IMR-90 (cell line): ENCODE data around the gene GDI2. TPM values are rescaled to one million over a fixed set of nuclear protein-coding genes. Genes with fewer than 3 reads are reported as not detected.

Source experiments
- ATAC-seq: fragments of 200-7000 bp; cut with Tn5 transposase; 2 replicates; pipeline ENCODE4 v1.9.1; 2020; ENCODE audit warnings: low read depth, mild to moderate bottlenecking, moderate library complexity
- BruUV-seq: library from RNA; stranded (reverse); fragments of 400-500 nt; replicated peaks from 2 replicates; lab custom pipeline; 2021; lab: Mats Ljungman, UMichigan
- CTCF ChIA-PET: fragments of 300-600 bp; formaldehyde crosslinking; extraction: SDS; loops from one replicate; lab custom pipeline; 2021; ENCODE audit warnings: antibody characterized with exemption; lab: Yijun Ruan, JAX
- POLR2A ChIA-PET: fragments of 300-600 bp; sonication (Branson Sonifier 250); formaldehyde crosslinking; loops from one replicate; lab custom pipeline; 2022; ENCODE audit warnings: antibody characterized with exemption; ENCODE audit not compliant: unreplicated experiment; lab: Charles Lee
- DNase-seq: peaks from one replicate; pipeline ENCODE4 v3.0.0; 2013
- H2AFZ ChIP-seq: replicated peaks from 2 replicates; pipeline ENCODE3; 2013; ENCODE audit warnings: low read length, mild to moderate bottlenecking; ENCODE audit not compliant: poor library complexity
- H2AK5ac ChIP-seq: 2 replicates; pipeline ENCODE4 v1.6.1; 2013; ENCODE audit warnings: low read depth, low read length, inconsistent platforms
- H2AK9ac ChIP-seq: replicated peaks from 2 replicates; pipeline ENCODE3; 2013; ENCODE audit warnings: mild to moderate bottlenecking, low read depth, low read length, moderate library complexity; ENCODE audit not compliant: poor library complexity
- H2BK120ac ChIP-seq: 2 replicates; pipeline ENCODE4 v1.6.1; 2013; ENCODE audit warnings: low read depth, low read length, inconsistent platforms
- H2BK15ac ChIP-seq: 3 replicates; pipeline ENCODE4 v1.6.1; 2013; ENCODE audit warnings: low read depth, low read length, inconsistent platforms
- H2BK20ac ChIP-seq: 2 replicates; pipeline ENCODE4 v1.6.1; 2013; ENCODE audit warnings: low read depth, mild to moderate bottlenecking, inconsistent platforms, low read length, moderate library complexity
- H2BK5ac ChIP-seq: 2 replicates; pipeline ENCODE4 v1.6.1; 2013; ENCODE audit warnings: mild to moderate bottlenecking, low read depth, low read length, inconsistent platforms; ENCODE audit not compliant: poor library complexity, severe bottlenecking
- H3K14ac ChIP-seq: replicated peaks from 2 replicates; pipeline ENCODE4 v1.6.1; 2013; ENCODE audit warnings: low read depth, low read length, inconsistent platforms
- H3K18ac ChIP-seq: 2 replicates; pipeline ENCODE4 v1.6.1; 2013; ENCODE audit warnings: low read depth, low read length, control low read depth
- H3K23ac ChIP-seq: 2 replicates; pipeline ENCODE4 v1.6.1; 2013; ENCODE audit warnings: low read depth, low read length, inconsistent platforms
- H3K27ac ChIP-seq: 2 replicates; pipeline ENCODE4 v1.5.1; 2013; ENCODE audit warnings: mild to moderate bottlenecking, control low read depth, low read length; ENCODE audit not compliant: insufficient read depth
- H3K27me3 ChIP-seq: 2 replicates; pipeline ENCODE4 v1.6.1; 2013; ENCODE audit warnings: low read length; ENCODE audit not compliant: control insufficient read depth, insufficient read depth
- H3K36me3 ChIP-seq: 2 replicates; pipeline ENCODE4 v1.6.1; 2013; ENCODE audit warnings: low read length, mixed read lengths; ENCODE audit not compliant: control insufficient read depth, insufficient read depth
- H3K4ac ChIP-seq: 2 replicates; pipeline ENCODE4 v1.6.1; 2013; ENCODE audit warnings: low read depth, low read length, inconsistent platforms
- H3K4me1 ChIP-seq: 2 replicates; pipeline ENCODE4 v1.6.1; 2013; ENCODE audit warnings: low read length, mixed read lengths; ENCODE audit not compliant: control insufficient read depth, insufficient read depth
- H3K4me2 ChIP-seq: 2 replicates; pipeline ENCODE4 v1.6.1; 2013; ENCODE audit warnings: low read depth, mild to moderate bottlenecking, control low read depth, low read length, moderate library complexity
- H3K4me3 ChIP-seq: 2 replicates; pipeline ENCODE4 v1.5.1; 2013; ENCODE audit warnings: low read depth, mild to moderate bottlenecking, control low read depth, low read length, moderate library complexity; ENCODE audit not compliant: insufficient read depth
- H3K56ac ChIP-seq: 2 replicates; pipeline ENCODE4 v1.6.1; 2013; ENCODE audit warnings: low read length, inconsistent platforms; ENCODE audit not compliant: insufficient read depth; ENCODE audit errors: extremely low read depth
- H3K79me1 ChIP-seq, 2 experiments: 2 replicates each; pipeline ENCODE4 v1.6.1; 2013; ENCODE audit warnings: low read length in 2 of 2, inconsistent platforms in 1 of 2, low read depth in 1 of 2
- H3K9ac ChIP-seq: 2 replicates; pipeline ENCODE4 v1.6.1; 2013; ENCODE audit warnings: low read depth, low read length, control low read depth
- H3K9me1 ChIP-seq: 2 replicates; pipeline ENCODE4 v1.6.1; 2013; ENCODE audit warnings: low read length, inconsistent platforms; ENCODE audit not compliant: insufficient read depth
- H3K9me3 ChIP-seq: 2 replicates; pipeline ENCODE4 v1.6.1; 2013; ENCODE audit warnings: low read length; ENCODE audit not compliant: control insufficient read depth, insufficient read depth
- H4K20me1 ChIP-seq: 2 replicates; pipeline ENCODE4 v1.6.1; 2013; ENCODE audit warnings: low read length, inconsistent platforms; ENCODE audit not compliant: insufficient read depth
- H4K5ac ChIP-seq: 2 replicates; pipeline ENCODE4 v1.6.1; 2013; ENCODE audit warnings: mild to moderate bottlenecking, low read depth, low read length, control low read depth
- H4K8ac ChIP-seq, 2 experiments: 2 replicates each; pipeline ENCODE4 v1.6.1; 2013; ENCODE audit warnings: low read depth in 2 of 2, low read length in 2 of 2, control low read depth in 1 of 2, inconsistent platforms in 1 of 2
- H4K91ac ChIP-seq: 2 replicates; pipeline ENCODE4 v1.6.1; 2013; ENCODE audit warnings: low read depth, low read length, inconsistent platforms; ENCODE audit not compliant: insufficient read depth
- BHLHE40 ChIP-seq: fragments of 150-350 bp; IDR thresholded peaks from 2 replicates; pipeline ENCODE4 v1.6.1; 2016; ENCODE audit warnings: mild to moderate bottlenecking, low read depth, low read length
- CEBPB ChIP-seq: IDR thresholded peaks from 2 replicates; pipeline ENCODE4 v1.6.1; 2012; ENCODE audit warnings: low read depth, low read length, improper control_type of control experiment
- CHD1 ChIP-seq: IDR thresholded peaks from 2 replicates; pipeline ENCODE4 v1.6.1; 2012; ENCODE audit warnings: low read depth, low read length, improper control_type of control experiment
- ELK1 ChIP-seq: fragments of 150-350 bp; IDR thresholded peaks from 2 replicates; pipeline ENCODE4 v1.6.1; 2016; ENCODE audit warnings: low read depth, mild to moderate bottlenecking, low read length, moderate library complexity, borderline replicate concordance
- MAFK ChIP-seq: IDR thresholded peaks from 2 replicates; pipeline ENCODE4 v1.6.1; 2012; ENCODE audit warnings: low read depth, low read length, improper control_type of control experiment
- MXI1 ChIP-seq: IDR thresholded peaks from 2 replicates; pipeline ENCODE4 v1.6.1; 2012; ENCODE audit warnings: low read depth, mild to moderate bottlenecking, low read length, moderate library complexity, borderline replicate concordance
- NFE2L2 ChIP-seq: fragments of 150-350 bp; IDR thresholded peaks from 2 replicates; pipeline ENCODE4 v1.6.1; 2016; ENCODE audit warnings: low read depth, mild to moderate bottlenecking, low read length
- POLR2A ChIP-seq: IDR thresholded peaks from 2 replicates; pipeline ENCODE4 v1.6.1; 2012; ENCODE audit warnings: mild to moderate bottlenecking, low read depth, low read length
- RCOR1 ChIP-seq: IDR thresholded peaks from 2 replicates; pipeline ENCODE4 v1.6.1; 2012; ENCODE audit warnings: mild to moderate bottlenecking, low read length, improper control_type of control experiment; ENCODE audit not compliant: insufficient replicate concordance
- RFX5 ChIP-seq: IDR thresholded peaks from 2 replicates; pipeline ENCODE4 v1.8.0; 2012; ENCODE audit warnings: low read depth, mild to moderate bottlenecking, low read length, moderate library complexity
- USF2 ChIP-seq: fragments of 150-350 bp; IDR thresholded peaks from 2 replicates; pipeline ENCODE4 v1.6.1; 2017; ENCODE audit warnings: mild to moderate bottlenecking, antibody characterized with exemption, low read length, low read depth
- WGBS, 2 experiments: methylation state at CpG; one replicate each; pipeline versions ENCODE4 v1.1.5 to v1.1.7; 2013; ENCODE audit warnings: missing lambda C conversion rate in 2 of 2; ENCODE audit not compliant: insufficient read length in 1 of 2; ENCODE audit errors: extremely low coverage in 2 of 2; 5-methylcytosine and 5-hydroxymethylcytosine counted together
- dilution Hi-C: fragments of 300-500 bp; cut with HindIII; formaldehyde crosslinking; loops from one replicate; pipeline ENCODE4 v1.14.3; 2018; ENCODE audit warnings: low sequenced_read_pairs; ENCODE audit not compliant: unreplicated experiment
- in situ Hi-C: fragments of 300-500 bp; cut with MboI; formaldehyde crosslinking; loops from 3 replicates; pipeline ENCODE4 v1.14.3; 2019; ENCODE audit warnings: low sequenced_read_pairs, inconsistent platforms, mixed read lengths
- intact Hi-C: fragments of 100-400 bp; cut with micrococcal nuclease; formaldehyde crosslinking; loops from 2 replicates; pipeline ENCODE4 v1.10.0; 2022
- polyA plus RNA-seq, 3 experiments: library from polyadenylated mRNA; depleted of rRNA; stranded (reverse); fragments of >200 nt; gene quantifications; 2 replicates each; pipeline ENCODE4 v1.2.3, GENCODE V29; 2012; ENCODE audit warnings: low replicate concordance in 1 of 3
- total RNA-seq: library from RNA; depleted of rRNA; stranded (reverse); fragments of >200 nt; gene quantifications from 2 replicates; pipeline ENCODE4 v1.2.3, GENCODE V29; 2012

GDI2 gene
- total and polyA plus RNA-seq, 2 of the 4 experiments (the other 2 are of a cell fraction), result 171 to 396 TPM

DNA sequence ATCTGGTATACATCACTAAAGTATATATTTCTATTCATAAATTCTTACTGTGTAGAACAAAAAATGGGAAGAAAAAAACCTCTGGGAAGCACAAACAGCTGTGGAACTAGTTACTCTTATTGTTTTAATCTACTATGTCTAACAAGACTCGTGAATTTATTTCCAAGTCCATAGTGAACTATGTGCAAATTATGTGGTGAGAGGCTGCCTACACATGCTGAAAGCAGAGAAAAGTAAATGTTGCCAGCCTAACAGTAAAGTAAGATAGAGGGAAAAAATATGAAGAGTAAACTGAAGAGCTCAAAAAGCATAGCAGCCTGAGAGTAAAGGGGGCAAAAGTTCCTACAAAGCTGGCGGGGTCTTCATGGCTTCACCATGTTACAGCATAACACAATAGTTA, 3.0 kb downstream of the GDI2 start:
- TF ChIP-seq MXI1, result no peak
- no peak for TF ChIP-seq USF2
- TF ChIP-seq RFX5, result no peak
- no peak for TF ChIP-seq RCOR1
- no peak for TF ChIP-seq POLR2A
- no peak for TF ChIP-seq CEBPB
- no peak for TF ChIP-seq BHLHE40
- TF ChIP-seq MAFK, result no peak
- TF ChIP-seq ELK1, result no peak
- no peak for TF ChIP-seq CHD1
- TF ChIP-seq NFE2L2, result no peak
- no peak overlapping the region for H2AFZ ChIP-seq
- dilution Hi-C loops (no loop called here), intact Hi-C loops (loop anchor here (5.0 kb wide), 2 partner anchors 77 to 123 kb away; partner anchors contain the start of gene ANKRD16), in situ Hi-C loops (no loop called here)
- peaks cover 8% of the 10 kb centered on the region; the same call in 1 of the 2 replicates for H3K9me1 ChIP-seq
- no peak overlapping the region for H3K27ac ChIP-seq
- no peak overlapping the region for H2BK5ac ChIP-seq
- no peak overlapping the region; the same call in 1 of the 2 replicates for H3K23ac ChIP-seq
- no peak overlapping the region for H4K8ac ChIP-seq
- H4K20me1 ChIP-seq, result peaks cover 71% of the 10 kb centered on the region
- H3K56ac ChIP-seq, result no peak overlapping the region
- H4K5ac ChIP-seq, result no peak overlapping the region
- no peak overlapping the region for H2BK120ac ChIP-seq
- ChIA-PET POLR2A (no interaction called here), CTCF (interaction anchor here (1.2 kb wide), 1 partner anchor 13 kb away, joined by 3 read pairs; no protein-coding TSS in a partner anchor)
- no peak overlapping the region for H2AK9ac ChIP-seq
- H3K4me1 ChIP-seq, result peaks cover 8% of the 10 kb centered on the region
- no peak overlapping the region for H2BK20ac ChIP-seq
- no peaks in the 10 kb centered on the region for H3K9me3 ChIP-seq
- no peaks in the 10 kb centered on the region for H3K27me3 ChIP-seq
- H2AK5ac ChIP-seq, result no peak overlapping the region
- H4K91ac ChIP-seq, result no peak overlapping the region
- no peak overlapping the region for H3K4me3 ChIP-seq
- no peak overlapping the region for H3K9ac ChIP-seq
- BruUV-seq, result no TSS peak
- DNase-seq, result no peak
- peaks cover 12 to 34% of the 10 kb centered on the region in 2 experiments for H3K79me1 ChIP-seq
- no peak overlapping the region for H3K18ac ChIP-seq
- ATAC-seq, result no peak
- no peak overlapping the region for H2BK15ac ChIP-seq
- no CpG with 5 or more reads among the region's 2 CpGs for WGBS, 2 experiments
- H3K36me3 ChIP-seq, result peaks cover 6% of the 10 kb centered on the region
- H3K14ac ChIP-seq, result no peak overlapping the region
- no peak overlapping the region for H3K4ac ChIP-seq
- H3K4me2 ChIP-seq, result peak overlapping the region; percentile 77
